ENCODE measurements around the gene ZIM2.

The ZIM2 gene

GRCh38 chr19:56725829-56726424, 114.6 kb downstream of the ZIM2 start:
- DNase-seq (ENCODE audit: insufficient read length, low spot score) (no peak), FAIRE-seq (no peak)
- no peak for TF ChIP-seq POLR2A (IDR thresholded peaks at IDR 0.05; ENCODE audit: low read depth, low read length)
